HepG2 (cell line): ENCODE measurements around the gene NINJ2. TPM values are rescaled to one million over a fixed set of nuclear protein-coding genes. Genes with fewer than 3 reads are reported as not detected.
A peak's percentile ranks its signal among the peaks of the same experiment; 100 is the strongest.

ENCODE experiments used
- ATM ChIP-seq: fragments of 450-650 bp; IDR thresholded peaks from 2 replicates; pipeline ENCODE4 v1.7.1; 2017; ENCODE audit warnings: mild to moderate bottlenecking, borderline replicate concordance
- CBX5 ChIP-seq: sonication (generic); formaldehyde crosslinking; IDR thresholded peaks from 2 replicates; pipeline ENCODE4 v1.4.0; 2020; ENCODE audit warnings: missing genetic modification reagents, borderline replicate concordance
- CTCF ChIP-seq: sonication (generic); formaldehyde crosslinking; IDR thresholded peaks from 2 replicates; pipeline ENCODE4 v1.5.0; 2020; ENCODE audit warnings: mild to moderate bottlenecking, missing genetic modification reagents, moderate library complexity
- FOXK1 ChIP-seq: sonication (generic); formaldehyde crosslinking; IDR thresholded peaks from 2 replicates; pipeline ENCODE4 v1.4.0; 2020; ENCODE audit warnings: low read depth, missing genetic modification reagents, borderline replicate concordance
- GFI1 ChIP-seq: sonication (generic); formaldehyde crosslinking; IDR thresholded peaks from 2 replicates; pipeline ENCODE4 v1.5.0; 2020; ENCODE audit warnings: missing genetic modification reagents, mild to moderate bottlenecking, borderline replicate concordance
- HHEX ChIP-seq: IDR thresholded peaks from 2 replicates; pipeline ENCODE4 v1.6.1; 2016; ENCODE audit warnings: control low read depth
- HMGA1 ChIP-seq: sonication (generic); formaldehyde crosslinking; conservative IDR thresholded peaks from 2 replicates; pipeline ENCODE4 v1.4.0; 2020; ENCODE audit warnings: missing genetic modification reagents
- JUND ChIP-seq: sonication (generic); formaldehyde crosslinking; IDR thresholded peaks from 2 replicates; pipeline ENCODE4 v1.8.0; 2022; ENCODE audit warnings: mild to moderate bottlenecking, missing genetic modification reagents
- PRDM10 ChIP-seq: sonication (generic); formaldehyde crosslinking; IDR thresholded peaks from 2 replicates; pipeline ENCODE4 v1.4.0; 2020; ENCODE audit warnings: low read depth, missing genetic modification reagents
- RELA ChIP-seq: sonication (generic); formaldehyde crosslinking; IDR thresholded peaks from 2 replicates; pipeline ENCODE4 v1.4.0; 2020; ENCODE audit warnings: missing genetic modification reagents
- ZFY ChIP-seq: sonication (generic); formaldehyde crosslinking; IDR thresholded peaks from 2 replicates; pipeline ENCODE4 v1.4.0; 2020; ENCODE audit warnings: missing genetic modification reagents
- ZNF704 ChIP-seq: sonication (generic); formaldehyde crosslinking; IDR thresholded peaks from 2 replicates; pipeline ENCODE4 v1.8.1; 2023; ENCODE audit warnings: mild to moderate bottlenecking, inconsistent platforms, moderate library complexity, missing genetic modification reagents, borderline replicate concordance
- ZNF790 ChIP-seq: sonication (generic); formaldehyde crosslinking; IDR thresholded peaks from 2 replicates; pipeline ENCODE4 v1.8.0; 2022; ENCODE audit warnings: missing genetic modification reagents, mild to moderate bottlenecking, borderline replicate concordance
- polyA plus RNA-seq, 8 experiments: library from polyadenylated mRNA; depleted of rRNA in 3 of 8; stranded (reverse) in 7 of 8; unstranded in 1 of 8; fragments of >200 nt; fragmentation: Illumina TruSeq in 4 of 8; extraction: Trizol in 4 of 8; gene quantifications; 2 replicates each; pipeline versions ENCODE4 v1.2.1 to v1.2.3, GENCODE V29; 2011 to 2016; ENCODE audit warnings: low read depth in 4 of 8, missing spikeins in 1 of 8, mixed read lengths in 1 of 8; ENCODE audit not compliant: insufficient read depth in 1 of 8
- total RNA-seq, 5 experiments: library from RNA; depleted of rRNA; stranded (reverse); fragments of >200 nt; fragmentation: Illumina TruSeq; extraction: Trizol; gene quantifications; 2 replicates each; pipeline ENCODE4 v1.2.3, GENCODE V29; 2016; ENCODE audit warnings: low read depth in 1 of 5
- TF ChIP-seq, protein P1 (sequence below): sonication (generic); formaldehyde crosslinking; IDR thresholded peaks from one replicate; pipeline ENCODE4 v1.5.1; 2020; ENCODE audit warnings: mild to moderate bottlenecking, missing genetic modification reagents; ENCODE audit errors: not compliant biosample characterization

NINJ2 gene
- total and polyA plus RNA-seq, 2 of the 13 experiments (the other 11 are each of a cell fraction or from before 2014, with no cell fraction given): 0.62 to 3.8 TPM

DNA sequence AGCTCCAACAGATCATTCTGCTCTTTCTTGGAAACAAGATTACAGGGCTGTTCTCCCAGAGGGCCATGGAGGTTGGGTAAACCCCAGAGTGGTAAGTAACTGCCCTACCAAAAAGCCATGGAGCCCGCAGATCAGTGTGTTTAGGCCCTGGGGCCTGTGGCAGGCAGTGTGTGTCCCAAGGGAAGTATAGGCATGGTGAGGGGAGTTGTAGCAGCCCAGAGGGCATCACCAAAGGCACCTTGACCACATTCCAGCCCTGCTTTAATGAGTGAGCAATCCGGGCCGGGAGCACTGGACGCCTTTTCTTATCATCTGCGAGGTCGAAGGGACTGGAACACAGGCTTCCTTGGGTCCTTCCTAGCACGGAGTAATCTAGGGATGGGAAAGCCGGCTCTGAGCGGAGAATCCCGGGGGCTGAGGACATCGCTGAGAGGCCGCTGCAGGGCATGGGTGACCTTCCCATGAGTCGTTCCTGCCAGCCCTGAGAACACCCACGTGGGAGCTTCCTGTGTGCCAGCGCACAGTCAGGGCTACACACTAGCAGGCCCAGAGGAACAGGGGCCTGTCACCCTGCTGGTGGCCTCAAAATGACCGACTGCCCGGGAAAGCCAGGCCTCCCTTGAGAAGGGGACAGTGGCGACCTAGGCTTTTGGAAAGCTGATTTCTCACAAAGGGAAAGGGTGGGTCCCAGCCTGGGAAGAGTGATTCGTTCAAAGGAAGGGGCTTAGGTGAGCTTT is 91.3 kb downstream of the NINJ2 start (continued):
- TF ChIP-seq RELA (CRISPR knock-in tag): no peak
- TF ChIP-seq FOXK1 (CRISPR knock-in tag): peak; percentile 5; the same call in 1 of the 2 replicates
- no peak for TF ChIP-seq CBX5 (CRISPR knock-in tag)
- TF ChIP-seq JUND (CRISPR knock-in tag): no peak
- no peak for TF ChIP-seq HHEX (CRISPR knock-in tag)
- TF ChIP-seq CTCF (CRISPR knock-in tag): no peak; the same call in 1 of the 2 replicates
- TF ChIP-seq PRDM10 (CRISPR knock-in tag): 0 out of 2 replicates have a peak, but pooled peaks have one; percentile 36
- no peak for TF ChIP-seq GFI1 (CRISPR knock-in tag)
- TF ChIP-seq ATM: no peak
- no peak for TF ChIP-seq ZNF704 (CRISPR knock-in tag)
- TF ChIP-seq ZNF790 (CRISPR knock-in tag): no peak
- peak; percentile 60 for TF ChIP-seq ZFY (CRISPR knock-in tag)
- TF ChIP-seq, protein P1, sequence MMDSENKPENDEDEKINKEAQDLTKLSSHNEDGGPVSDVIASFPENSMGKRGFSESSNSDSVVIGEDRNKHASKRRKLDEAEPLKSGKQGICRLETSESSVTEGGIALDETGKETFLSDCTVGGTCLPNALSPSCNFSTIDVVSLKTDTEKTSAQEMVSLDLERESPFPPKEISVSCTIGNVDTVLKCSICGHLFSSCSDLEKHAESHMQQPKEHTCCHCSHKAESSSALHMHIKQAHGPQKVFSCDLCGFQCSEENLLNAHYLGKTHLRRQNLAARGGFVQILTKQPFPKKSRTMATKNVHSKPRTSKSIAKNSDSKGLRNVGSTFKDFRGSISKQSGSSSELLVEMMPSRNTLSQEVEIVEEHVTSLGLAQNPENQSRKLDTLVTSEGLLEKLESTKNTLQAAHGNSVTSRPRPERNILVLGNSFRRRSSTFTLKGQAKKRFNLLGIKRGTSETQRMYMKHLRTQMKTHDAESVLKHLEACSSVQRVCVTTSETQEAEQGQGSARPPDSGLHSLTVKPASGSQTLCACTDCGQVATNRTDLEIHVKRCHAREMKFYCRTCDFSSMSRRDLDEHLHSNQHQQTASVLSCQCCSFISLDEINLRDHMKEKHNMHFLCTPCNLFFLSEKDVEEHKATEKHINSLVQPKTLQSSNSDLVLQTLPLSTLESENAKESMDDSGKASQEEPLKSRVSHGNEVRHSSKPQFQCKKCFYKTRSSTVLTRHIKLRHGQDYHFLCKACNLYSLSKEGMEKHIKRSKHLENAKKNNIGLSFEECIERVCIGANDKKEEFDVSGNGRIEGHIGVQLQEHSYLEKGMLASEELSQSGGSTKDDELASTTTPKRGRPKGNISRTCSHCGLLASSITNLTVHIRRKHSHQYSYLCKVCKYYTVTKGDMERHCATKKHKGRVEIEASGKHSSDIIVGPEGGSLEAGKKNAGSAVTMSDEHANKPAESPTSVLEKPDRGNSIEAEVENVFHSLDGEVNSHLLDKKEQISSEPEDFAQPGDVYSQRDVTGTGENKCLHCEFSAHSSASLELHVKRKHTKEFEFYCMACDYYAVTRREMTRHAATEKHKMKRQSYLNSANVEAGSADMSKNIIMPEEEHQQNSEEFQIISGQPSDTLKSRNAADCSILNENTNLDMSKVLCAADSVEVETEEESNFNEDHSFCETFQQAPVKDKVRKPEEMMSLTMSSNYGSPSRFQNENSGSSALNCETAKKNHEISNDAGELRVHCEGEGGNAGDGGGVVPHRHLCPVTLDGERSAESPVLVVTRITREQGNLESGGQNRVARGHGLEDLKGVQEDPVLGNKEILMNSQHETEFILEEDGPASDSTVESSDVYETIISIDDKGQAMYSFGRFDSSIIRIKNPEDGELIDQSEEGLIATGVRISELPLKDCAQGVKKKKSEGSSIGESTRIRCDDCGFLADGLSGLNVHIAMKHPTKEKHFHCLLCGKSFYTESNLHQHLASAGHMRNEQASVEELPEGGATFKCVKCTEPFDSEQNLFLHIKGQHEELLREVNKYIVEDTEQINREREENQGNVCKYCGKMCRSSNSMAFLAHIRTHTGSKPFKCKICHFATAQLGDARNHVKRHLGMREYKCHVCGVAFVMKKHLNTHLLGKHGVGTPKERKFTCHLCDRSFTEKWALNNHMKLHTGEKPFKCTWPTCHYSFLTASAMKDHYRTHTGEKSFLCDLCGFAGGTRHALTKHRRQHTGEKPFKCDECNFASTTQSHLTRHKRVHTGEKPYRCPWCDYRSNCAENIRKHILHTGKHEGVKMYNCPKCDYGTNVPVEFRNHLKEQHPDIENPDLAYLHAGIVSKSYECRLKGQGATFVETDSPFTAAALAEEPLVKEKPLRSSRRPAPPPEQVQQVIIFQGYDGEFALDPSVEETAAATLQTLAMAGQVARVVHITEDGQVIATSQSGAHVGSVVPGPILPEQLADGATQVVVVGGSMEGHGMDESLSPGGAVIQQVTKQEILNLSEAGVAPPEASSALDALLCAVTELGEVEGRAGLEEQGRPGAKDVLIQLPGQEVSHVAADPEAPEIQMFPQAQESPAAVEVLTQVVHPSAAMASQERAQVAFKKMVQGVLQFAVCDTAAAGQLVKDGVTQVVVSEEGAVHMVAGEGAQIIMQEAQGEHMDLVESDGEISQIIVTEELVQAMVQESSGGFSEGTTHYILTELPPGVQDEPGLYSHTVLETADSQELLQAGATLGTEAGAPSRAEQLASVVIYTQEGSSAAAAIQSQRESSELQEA (CRISPR knock-in tag): no peak
- TF ChIP-seq HMGA1 (CRISPR knock-in tag): no peak
